ENCODE data around the gene DDX10.
"Not testable (repeated sequence)": the region's sequence is repeated elsewhere in the genome, so short reads cannot be mapped to it uniquely, and the experiment has no call there.

DDX10 gene

DNA sequence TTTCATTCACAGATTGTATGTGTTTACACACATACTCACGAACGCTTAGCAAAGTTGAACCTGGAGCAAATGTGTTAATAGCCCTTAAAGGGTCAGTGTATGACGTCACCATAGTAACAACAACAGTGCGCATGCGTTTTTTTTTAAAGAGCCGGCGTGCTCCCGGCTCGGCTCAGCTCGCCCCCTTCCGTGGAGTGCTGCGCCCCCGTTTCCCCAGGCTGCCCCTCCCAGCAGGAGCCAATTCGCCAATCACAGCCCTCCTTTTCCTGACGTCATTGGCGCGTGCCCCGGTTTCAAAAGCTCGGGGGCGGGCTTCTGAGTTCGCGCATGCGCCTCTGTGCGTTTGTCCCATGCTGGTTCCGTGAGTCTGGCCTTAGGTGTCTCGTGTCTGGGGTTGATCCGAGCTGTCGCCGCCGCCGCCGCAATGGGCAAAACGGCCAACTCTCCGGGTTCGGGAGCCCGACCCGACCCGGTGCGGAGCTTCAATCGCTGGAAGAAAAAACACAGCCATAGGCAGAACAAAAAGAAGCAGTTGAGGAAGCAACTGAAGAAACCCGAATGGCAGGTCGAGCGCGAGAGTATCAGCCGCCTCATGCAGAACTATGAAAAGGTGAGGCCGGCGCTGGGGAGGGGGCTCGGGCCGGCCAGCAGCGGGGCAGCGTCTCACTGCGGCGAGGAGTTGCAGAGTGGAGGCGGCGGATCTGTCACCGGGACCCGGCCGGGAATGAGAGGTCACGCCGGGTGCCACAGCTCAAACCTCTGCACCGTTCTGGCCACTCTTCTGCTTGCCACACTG is at the start of gene DDX10:
TSS of gene DDX10 (plus strand) at position 340 of the 796 bp plus-strand sequence. CDS start at position 425, 85 bp downstream.
- DNase-seq = peak; percentile 98

DNA sequence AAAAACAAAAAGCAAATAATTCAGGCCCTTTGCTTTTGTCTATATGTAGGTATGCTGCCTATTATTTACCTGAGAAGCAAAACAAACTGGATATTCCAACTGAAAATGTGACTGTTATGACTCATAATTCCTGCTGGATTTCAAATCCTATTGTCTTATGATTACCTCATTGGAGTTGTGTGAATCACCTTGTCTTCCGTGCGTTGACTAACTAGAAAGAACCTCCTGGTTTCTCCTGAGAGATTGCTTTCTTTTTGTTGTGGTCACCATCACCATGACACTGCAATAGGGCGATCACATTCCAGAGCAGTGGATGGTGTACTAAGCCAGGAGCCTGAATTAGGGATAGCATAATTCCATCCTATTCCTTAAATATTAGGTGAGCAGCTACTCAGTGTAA is 48.3 kb upstream of the DDX10 start:
- no peak for DNase-seq

DNA sequence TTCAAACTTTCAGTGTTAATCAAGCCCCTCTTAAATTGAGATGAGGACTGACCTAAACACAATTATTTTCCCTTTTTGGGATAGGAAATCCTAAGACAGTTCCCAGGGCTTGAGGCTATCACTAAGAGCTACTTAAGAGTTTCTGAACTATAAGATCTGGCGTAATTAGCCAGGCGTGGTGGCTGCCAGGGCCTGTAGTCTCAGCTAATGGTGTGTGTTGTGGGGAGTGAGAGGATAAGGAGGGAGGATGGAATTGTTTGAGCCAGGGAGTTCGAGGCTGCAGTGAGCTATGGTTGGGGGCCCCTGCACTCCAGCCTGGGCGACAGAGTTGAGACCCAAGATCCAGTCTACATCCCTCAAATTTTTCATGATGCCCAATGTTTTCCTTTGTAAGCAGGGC is 47.8 kb upstream of the DDX10 start:
- no peak for DNase-seq

DNA sequence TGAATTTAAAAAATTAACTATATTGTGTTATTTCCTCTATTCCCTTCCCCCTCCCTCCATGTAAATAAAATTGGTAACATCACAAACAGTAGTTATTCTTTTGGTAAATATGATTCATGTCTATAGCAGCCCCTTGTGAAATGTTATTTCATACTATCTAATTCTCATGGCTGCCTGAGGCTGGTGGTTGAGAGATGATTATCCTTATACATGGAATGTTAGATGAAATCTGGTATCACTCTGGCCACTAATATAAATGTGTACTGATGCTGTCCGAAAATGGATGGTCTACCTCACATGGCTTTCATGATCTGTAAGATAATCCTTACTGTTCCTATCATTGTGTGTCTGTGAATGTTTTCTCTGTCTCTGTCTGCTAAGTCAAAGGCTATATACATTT is 46.3 kb upstream of the DDX10 start:
- DNase-seq = no peak

DNA sequence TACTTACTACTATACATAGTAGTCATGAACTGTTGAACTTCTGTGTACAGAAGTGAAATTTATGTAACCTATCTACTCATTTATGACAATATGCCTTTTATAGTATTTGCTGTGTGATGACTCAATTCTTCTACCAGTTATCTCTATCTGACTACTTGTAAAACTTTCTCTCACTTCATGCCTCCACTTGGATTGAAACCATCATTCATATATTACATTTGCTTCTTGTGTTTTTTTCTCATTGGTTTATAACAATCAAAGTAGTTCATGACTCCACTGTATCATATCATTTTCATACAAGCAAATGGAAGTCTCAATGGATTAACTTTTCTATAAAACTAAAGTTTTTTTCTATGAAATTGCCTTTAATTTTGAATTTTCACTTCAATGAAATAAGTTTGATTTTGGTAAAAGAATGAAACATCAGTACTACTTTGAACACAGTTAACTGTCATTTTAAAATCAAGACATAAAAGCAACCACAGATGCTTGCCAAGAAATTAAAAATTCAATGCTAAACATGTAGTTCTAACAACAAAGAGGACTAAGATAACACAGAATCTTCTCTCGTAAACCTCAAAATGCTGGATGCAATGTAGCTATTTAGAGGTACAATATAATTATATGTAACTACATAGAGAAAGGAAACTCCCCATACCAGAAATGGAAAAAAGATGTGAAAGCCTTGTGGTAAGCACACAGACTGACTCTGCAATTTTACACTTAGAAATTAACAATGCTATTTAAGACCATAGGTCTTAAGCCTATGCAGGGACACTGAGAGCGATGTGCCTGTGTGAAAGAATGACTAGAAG is 43.7 kb upstream of the DDX10 start:
- DNase-seq = no peak

DNA sequence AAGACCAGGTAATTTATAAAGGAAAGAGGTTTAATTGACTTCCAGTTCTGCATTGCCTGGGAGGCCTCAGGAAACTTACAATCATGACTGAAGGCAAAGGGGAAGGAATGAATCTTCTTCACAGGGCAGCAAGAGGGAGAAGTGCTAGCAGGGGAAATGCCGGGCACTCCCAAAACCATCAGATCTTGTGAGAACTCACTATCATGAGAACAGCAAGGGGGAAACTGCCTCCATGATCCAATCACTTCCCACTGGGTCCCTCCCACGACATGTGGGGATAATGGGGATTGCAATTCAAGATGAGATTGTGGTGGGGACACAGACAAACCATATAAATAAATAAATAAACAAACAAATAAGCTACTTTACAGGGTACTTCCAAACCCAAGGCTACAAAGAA is 42.5 kb upstream of the DDX10 start:
- DNase-seq = no peak

DNA sequence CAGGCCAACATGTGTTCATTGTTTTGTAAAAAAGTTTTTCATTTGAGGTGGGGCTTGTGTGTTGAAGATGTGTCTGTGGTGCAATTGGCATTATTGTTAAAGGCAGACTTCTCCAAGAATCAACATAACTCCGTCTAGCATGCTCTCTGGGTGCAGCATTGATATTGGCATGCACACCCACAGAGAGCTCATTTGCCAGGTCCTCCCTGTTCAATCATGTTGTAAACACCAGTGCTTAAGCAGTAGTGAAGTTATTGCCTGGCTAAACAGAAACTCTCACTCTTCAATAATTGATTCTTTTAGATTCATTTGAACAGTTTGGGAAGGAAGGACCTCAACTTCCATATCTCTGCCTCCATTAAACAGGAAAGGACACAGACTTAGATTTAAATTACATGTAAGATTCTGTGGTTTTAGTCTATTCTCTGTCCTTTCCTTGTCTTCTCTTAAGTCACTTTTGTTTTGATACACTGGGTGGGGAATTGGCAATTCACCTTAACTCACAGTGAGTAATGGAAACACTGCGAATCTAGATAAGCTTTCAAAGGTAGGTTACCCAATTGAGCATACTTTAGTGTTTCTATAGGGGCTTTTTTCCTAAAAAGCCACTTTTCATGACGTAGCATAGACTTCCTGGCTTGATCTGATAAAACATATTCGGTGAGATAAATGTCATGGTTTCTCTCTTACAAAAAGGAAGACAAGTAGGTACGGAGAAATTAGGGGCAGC is 40.5 kb upstream of the DDX10 start:
- no peak for DNase-seq

DNA sequence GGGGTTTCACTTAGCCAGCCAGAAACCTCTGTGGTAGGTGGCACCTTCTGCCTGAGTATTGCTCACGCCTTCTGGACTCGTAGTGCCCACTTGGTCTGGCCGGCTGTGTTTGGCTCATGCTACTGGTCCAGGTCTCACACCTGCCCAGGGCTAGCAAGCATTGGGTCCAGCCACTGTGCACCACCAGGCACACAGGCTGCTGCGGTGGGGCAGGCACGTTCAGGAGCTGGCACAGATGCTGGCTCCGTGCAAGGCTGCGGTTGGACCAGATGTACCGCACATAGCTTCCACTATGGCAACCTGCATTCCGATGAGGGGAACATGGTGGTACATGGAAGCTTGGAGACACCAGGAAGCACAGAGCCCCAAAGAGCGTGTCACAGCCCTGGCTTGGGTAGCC is 36.5 kb upstream of the DDX10 start:
- DNase-seq = no peak

DNA sequence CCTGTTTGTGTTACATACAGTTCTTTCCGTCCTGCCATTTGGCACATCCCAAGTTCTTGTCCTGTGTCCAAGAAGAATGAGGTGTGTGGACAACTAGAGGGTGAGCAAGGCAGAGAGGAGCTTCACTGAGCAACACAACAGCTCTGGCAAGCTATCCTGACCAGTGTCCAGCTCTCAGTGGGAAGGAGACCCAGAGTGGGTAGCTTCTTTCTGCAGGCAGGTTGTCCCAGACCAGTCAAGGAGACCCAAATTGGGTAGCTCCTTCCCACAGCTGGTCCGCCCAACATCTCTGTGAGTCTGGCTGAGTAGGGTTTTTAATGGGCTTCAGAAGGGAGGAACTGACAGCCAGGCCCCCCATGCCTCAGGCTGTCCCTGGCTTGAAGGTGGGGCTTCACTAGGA is 36.1 kb upstream of the DDX10 start:
- no peak for DNase-seq

DNA sequence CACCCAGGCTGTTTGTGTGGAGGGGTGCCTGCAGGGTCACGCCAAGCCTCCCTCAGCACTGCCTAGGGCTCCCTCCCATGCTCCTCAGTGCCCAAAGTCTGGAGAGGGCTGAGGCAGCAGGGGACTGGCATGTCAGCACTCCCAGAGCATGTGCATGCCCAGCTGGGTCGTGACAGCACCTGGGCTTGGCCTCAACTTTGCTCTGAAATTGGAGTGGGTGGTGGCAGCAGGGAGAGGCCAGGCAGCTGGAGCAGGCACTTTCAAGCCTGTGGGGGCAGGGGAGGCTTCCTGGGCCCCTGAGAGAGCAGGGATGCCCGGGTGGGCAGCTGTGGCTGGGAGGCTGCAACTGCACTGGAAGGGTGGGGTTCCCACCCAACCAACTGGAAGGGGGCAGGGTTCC is 35.6 kb upstream of the DDX10 start:
- no peak for DNase-seq

DNA sequence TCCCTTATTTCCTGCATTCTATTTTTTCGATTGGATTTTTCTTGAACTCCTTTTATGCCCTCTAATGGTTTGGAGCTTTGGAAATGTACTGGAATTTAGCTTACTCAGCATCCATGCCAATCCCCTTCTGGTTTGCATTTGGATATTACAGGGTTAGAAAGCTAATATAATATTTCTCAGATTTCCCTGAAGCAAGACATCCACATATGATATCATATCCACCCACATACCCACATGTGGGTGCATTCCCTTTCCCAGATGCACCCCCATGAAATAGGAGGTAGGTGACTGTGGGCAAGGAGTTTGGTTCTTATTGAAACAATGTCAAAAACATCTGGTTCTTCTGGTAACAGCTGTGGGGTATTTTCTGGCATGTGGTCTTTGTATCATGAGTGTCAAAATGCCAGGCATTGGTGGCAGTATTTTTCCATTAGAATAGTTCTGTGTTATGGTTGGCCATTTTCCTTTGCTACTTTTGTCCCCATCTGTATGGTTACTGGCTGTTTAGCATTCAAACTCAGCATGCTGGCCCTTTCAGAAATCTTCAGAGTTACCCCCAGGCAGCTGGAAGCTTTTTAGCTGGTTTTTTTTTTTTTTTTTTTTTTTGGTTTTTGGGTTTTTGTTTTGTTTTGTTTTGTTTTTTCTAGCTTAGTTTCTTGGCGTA is 32.7 kb upstream of the DDX10 start:
- no peak for DNase-seq

DNA sequence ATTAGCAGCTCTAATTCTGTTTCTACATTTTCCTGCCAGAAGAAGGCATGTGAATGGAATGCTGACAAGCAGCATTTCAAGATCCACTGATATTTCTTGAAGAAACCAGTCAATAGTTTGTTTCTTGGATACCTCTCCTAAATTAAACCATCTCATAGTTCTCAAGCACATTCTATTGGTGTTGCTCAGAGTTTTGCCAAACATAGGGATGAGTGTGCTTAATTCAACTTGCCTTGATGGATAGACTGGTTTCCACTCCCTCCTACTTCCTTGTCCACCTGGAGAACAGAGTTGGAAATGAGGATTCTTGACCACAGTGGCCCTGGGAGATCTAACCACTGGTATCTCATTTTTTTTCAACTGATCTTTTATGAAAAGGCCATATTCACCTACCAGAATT is 29.8 kb upstream of the DDX10 start:
- no peak for DNase-seq

DNA sequence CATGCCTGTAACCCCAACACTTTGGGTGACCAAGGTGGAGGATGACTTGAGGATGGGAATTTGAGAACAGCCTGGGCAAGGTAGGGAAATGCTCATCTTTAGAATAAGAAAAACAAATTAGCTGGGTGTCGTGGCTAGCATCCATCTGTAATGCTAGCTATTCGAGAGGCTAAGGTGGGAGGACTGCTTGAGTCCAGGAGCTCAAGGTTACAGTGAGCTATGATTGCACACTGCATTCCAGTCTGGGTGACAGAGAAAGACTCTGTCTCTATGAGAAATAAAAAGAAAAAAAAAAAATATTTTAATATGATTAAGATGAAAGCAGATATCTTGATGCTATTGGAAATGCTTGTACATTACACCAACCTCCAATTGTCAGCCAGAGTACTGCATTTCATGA is 28.6 kb upstream of the DDX10 start:
- DNase-seq = no peak

DNA sequence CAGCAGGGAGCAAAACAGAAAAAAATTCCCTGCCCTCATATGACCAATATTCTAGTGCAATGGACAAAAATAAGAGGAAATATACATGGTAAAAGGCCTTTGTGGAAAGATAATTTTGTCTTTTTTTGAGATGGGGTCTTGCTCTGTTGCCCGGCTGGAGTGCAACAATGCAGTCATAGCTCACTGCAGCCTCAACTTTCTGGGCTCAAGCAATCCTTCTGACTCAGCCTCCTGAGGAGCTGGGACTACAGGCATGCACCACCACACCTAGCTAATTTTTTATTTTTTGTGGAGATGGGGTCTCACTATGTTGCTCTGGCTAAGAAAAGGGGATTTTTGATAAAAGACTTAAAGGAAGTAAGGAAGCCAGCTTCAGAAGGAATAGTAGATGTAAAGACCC is 25.7 kb upstream of the DDX10 start:
- no peak for DNase-seq

DNA sequence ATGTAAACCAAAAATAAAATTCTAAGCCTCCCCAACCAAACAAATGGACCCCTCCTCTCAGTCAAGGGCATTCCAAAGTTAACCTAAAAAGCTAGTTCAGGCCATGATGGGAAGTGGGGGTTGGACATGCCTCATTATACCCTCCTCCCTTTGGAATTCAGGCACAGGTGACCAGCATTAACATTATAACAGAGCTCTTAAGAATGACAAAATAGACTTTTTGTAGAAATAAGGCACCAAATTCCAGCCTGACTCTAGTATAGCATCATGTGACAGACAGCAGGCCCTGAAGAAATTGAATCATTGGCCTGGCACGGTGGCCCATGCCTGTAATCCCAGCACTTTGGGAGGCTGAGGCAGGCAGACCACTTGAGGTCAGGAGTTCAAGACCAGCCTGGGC is 23.1 kb upstream of the DDX10 start:
- DNase-seq = not testable (repeated sequence)

DNA sequence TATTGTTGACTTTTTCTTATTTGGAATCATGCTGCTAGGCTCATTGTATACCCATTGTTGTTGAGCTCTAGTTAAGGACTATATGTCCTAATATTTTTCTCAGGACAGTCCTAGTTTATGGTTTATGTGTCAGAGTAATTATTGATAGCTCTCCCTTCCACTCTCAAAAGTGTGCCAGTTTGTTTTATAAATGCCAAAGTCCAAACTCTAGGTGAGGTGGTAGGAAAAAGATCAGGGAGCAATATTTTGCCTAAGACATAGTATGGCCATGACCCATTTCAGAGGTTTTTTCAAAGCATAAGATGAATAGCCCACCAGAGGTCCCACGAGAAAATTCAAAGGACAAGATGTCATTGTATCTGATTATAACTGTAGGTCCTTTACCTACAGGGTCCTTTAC is 20.9 kb upstream of the DDX10 start:
- no peak for DNase-seq

DNA sequence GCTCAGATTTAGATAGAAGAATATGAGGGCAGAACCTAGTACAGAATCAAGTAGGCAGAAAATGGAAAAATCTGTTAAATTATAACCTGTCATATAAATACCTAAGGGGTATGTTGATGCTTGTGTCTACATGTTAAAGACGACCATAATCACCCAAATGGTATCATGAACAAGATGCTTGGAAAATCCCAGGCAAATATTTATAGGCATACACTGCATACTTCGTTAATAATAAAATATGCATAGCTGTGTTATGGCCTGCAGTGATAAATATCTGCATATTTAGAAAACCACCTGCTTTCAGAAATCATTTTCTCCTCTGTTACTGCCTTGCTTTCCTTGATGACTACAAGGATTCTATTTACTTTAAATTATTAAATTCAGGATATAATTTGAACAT is 18.9 kb upstream of the DDX10 start:
- DNase-seq = no peak

DNA sequence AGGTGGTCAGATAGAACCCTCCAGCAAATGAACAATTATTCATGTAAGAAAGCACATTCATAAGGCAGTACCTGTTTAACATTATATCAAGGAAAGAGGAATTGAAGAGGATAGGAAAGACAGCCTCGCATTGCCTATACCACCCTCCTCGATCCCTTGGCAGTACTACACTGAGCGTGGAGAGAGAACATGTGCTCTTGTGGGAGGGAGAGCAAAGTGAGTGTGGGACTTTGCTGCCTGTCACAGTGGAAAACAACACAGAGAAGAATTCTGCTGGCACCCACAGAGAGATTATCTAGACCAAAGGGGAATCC is 17.5 kb upstream of the DDX10 start:
- DNase-seq = no peak

DNA sequence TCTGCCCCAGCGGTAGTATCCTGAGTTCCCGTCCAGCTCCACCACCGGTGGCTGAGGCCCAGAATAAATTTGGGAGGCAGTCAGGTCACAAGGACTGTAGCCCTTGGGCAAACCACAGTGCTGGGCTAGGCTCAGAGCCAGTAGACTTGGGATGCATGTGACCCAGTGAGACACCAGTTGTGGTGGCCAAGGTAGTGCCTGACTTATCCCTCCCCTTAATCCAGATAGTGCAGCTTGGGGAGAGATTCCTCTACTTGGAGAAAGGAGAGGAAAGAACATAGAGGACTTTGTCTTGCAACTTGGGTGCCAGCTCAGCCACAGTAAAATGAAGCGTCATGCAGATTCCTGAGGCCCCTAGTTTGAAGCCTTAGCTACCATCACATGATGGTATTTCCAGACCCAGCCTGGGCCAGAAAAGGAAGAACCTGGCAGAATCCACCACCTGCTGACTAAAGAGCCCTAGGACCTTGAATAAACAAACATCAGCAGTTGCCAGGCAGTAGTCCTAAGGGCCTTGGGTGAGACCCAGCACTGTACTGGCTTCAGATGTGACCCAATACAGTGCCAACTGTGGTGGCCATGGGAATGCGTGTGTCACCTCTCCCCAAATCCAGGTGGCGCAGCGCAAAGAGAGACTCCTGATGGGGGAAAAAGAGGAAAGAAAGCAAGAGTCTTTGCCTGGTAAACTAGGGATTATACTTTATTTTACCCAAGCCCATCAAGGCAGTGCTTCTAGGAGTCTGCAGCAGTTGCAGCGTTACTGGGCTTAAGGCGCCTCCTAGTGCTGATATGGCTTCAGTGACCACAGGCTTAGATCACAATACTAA is 17.0 kb upstream of the DDX10 start:
- peak; percentile 72 for DNase-seq

DNA sequence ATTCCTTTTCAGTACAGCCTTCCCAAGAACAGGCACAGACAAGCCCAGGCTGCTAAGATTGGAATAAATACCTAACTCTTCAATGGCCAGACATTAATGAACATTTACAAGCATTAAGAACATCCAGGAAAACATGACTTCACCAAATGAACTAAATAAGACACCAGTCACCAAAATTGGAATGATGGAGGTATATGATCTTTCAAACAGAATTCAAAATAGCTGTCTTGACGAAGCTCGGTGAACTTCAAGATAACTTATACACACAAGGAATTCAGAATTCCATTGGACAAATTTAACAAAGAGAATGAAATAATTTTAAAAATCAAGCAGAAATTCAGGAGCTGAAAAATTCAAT is 16.4 kb upstream of the DDX10 start:
- DNase-seq = no peak

DNA sequence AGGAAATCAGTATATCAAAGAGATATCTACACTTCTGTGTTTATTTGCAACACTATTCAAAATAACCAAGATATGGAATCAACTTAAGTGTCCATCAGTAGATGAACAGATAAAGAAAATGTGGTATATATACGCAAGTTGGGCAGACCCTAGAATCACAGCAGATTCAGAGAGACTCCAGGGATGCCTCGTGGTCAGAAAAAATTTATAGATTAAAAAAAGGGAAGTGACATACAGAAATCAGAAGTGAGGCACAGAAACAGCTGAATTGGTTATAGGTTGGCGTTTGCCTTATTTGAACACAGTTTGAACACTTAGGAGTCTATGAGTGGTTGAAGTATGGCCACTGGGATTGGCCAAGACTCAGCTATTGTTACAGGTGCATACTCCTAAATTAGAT is 10.8 kb upstream of the DDX10 start:
- DNase-seq = not testable (repeated sequence)

DNA sequence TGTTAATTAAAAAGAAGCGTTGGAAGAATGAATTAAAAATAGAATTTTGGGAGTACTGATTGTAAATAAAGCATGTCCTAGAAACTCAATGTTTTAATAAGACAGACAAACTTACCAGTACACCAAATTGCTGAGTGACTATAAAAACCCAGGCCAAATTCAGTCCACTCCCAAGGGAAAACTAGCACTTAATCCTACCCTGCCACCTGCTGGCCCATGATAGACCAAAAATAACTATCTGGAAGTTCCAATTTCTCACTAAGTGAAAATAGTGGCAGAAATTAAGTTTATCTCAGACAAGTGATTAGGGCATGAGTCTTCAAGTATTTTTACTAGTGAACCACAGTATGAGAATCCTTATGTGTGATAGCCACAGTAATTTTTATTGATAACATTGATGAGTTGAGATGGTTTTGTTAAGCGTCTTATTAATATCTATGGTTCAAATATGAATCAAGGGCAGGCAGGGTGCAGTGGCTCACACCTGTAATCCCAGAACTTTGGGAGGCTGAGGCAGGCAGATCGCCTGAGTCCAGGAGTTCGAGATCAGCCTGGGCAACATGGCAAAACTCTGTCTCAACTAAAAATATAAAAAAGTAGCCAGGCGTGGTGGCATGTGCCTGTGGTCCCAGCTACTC is 9.8 kb upstream of the DDX10 start:
- no peak for DNase-seq

Measured in retina (tissue), 1 donor.